Endothelial cell of umbilical vein (primary cell): ENCODE measurements around the gene DBI. TPM values are rescaled to one million over a fixed set of nuclear protein-coding genes. Genes with fewer than 3 reads are reported as not detected.

ENCODE experiments used
- BruUV-seq: library from RNA; stranded (reverse); fragments of 400-500 nt; replicated peaks from 2 replicates; lab custom pipeline; 2021; lab: Mats Ljungman, UMichigan
- CTCF ChIA-PET: fragments of 300-600, 350-600 bp; sonication (Branson Sonifier 250); formaldehyde crosslinking; loops from one replicate; lab custom pipeline; 2021; ENCODE audit warnings: antibody characterized with exemption, inconsistent platforms; lab: Charles Lee
- POLR2A ChIA-PET: fragments of 300-600, 350-600 bp; sonication (Branson Sonifier 250); formaldehyde crosslinking; loops from one replicate; lab custom pipeline; 2021; ENCODE audit warnings: antibody characterized with exemption, inconsistent platforms; lab: Charles Lee
- DNase-seq: peaks from one replicate; pipeline ENCODE4 v3.0.0-alpha.2; 2011; ENCODE audit warnings: low read depth, low spot score
- FAIRE-seq: peaks from 2 replicates; lab custom pipeline; 2011; peaks lifted over from hg19 to GRCh38; lab: Jason Lieb, UNC
- H2AFZ ChIP-seq: 2 replicates; pipeline ENCODE4 v1.6.0; 2012; ENCODE audit warnings: low read depth, low read length, control low read depth, inconsistent platforms
- H3K27ac ChIP-seq: 2 replicates; pipeline ENCODE4 v1.5.1; 2011; ENCODE audit warnings: low read depth, mild to moderate bottlenecking, control low read depth, low read length, moderate library complexity; ENCODE audit not compliant: insufficient read depth
- H3K27me3 ChIP-seq, 2 experiments: 2 replicates each; pipeline versions ENCODE4 v1.6.0 to v1.6.1; 2011; ENCODE audit warnings: low read length in 2 of 2, mixed read lengths in 1 of 2; ENCODE audit not compliant: control insufficient read depth in 2 of 2, insufficient read depth in 2 of 2
- H3K36me3 ChIP-seq, 2 experiments: 2 replicates in 1 of 2; 3 replicates in 1 of 2; pipeline ENCODE4 v1.5.1; 2011; ENCODE audit warnings: low read length in 2 of 2, mild to moderate bottlenecking in 1 of 2, moderate library complexity in 1 of 2; ENCODE audit not compliant: control insufficient read depth in 2 of 2, insufficient read depth in 2 of 2; ENCODE audit errors: extremely low read depth in 1 of 2
- H3K4me1 ChIP-seq: 3 replicates; pipeline ENCODE4 v1.5.1; 2011; ENCODE audit warnings: mild to moderate bottlenecking, low read length; ENCODE audit not compliant: control insufficient read depth, insufficient read depth; ENCODE audit errors: extremely low read depth
- H3K4me2 ChIP-seq: 2 replicates; pipeline ENCODE4 v1.6.1; 2011; ENCODE audit warnings: low read length, control low read depth, mixed read lengths; ENCODE audit not compliant: insufficient read depth
- H3K4me3 ChIP-seq, 3 experiments: fragments of 200-600 bp in 1 of 3; sonication (generic), shearing (Covaris generic) in 1 of 3; replicated peaks in 1 of 3; 2 replicates each; pipeline ENCODE4 v1.5.1; 2011 to 2016; ENCODE audit warnings: control low read depth in 3 of 3, low read length in 3 of 3, mild to moderate bottlenecking in 2 of 3, inconsistent platforms in 1 of 3, low read depth in 1 of 3, moderate library complexity in 1 of 3; ENCODE audit not compliant: insufficient read depth in 1 of 3
- H3K79me2 ChIP-seq: 2 replicates; pipeline ENCODE4 v1.6.0; 2012; ENCODE audit warnings: low read length, inconsistent platforms; ENCODE audit not compliant: control insufficient read depth, insufficient read depth
- H3K9ac ChIP-seq: replicated peaks from 2 replicates; pipeline ENCODE3; 2011; ENCODE audit warnings: low read length, control low read depth; ENCODE audit not compliant: insufficient read depth; ENCODE audit errors: extremely low read depth
- H3K9me1 ChIP-seq: replicated peaks from 3 replicates; pipeline ENCODE4 v1.6.0; 2011; ENCODE audit warnings: mild to moderate bottlenecking, low read length; ENCODE audit not compliant: control insufficient read depth, insufficient read depth; ENCODE audit errors: extremely low read depth
- H3K9me3 ChIP-seq: replicated peaks from 2 replicates; pipeline ENCODE4 v1.5.1; 2012; ENCODE audit warnings: low read length, inconsistent platforms; ENCODE audit not compliant: control insufficient read depth, insufficient read depth
- H4K20me1 ChIP-seq: replicated peaks from 2 replicates; pipeline ENCODE3; 2011; ENCODE audit warnings: mild to moderate bottlenecking, low read length; ENCODE audit not compliant: control insufficient read depth, insufficient read depth; ENCODE audit errors: extremely low read depth
- EZH2 ChIP-seq: IDR thresholded peaks from 2 replicates; pipeline ENCODE4 v1.6.1; 2012; ENCODE audit warnings: borderline replicate concordance, low read depth, mild to moderate bottlenecking, moderate library complexity, low read length, inconsistent platforms; ENCODE audit not compliant: severe bottlenecking
- FOS ChIP-seq: IDR thresholded peaks from 2 replicates; pipeline ENCODE4 v1.6.1; 2011; ENCODE audit warnings: mild to moderate bottlenecking, low read length, moderate library complexity, borderline replicate concordance; ENCODE audit not compliant: insufficient read depth
- GATA2 ChIP-seq: IDR thresholded peaks from 2 replicates; pipeline ENCODE4 v1.7.0; 2011; ENCODE audit warnings: low read depth, mild to moderate bottlenecking, moderate library complexity, mixed read lengths, low read length; ENCODE audit not compliant: insufficient read length, insufficient read depth
- MYC ChIP-seq: IDR thresholded peaks from one replicate; pipeline ENCODE4 v1.6.1; 2011; ENCODE audit warnings: mild to moderate bottlenecking, low read depth, low read length
- POLR2A ChIP-seq: IDR thresholded peaks from 2 replicates; pipeline ENCODE4 v1.6.1; 2012; ENCODE audit warnings: low read depth, mild to moderate bottlenecking, control low read depth, low read length
- POLR2AphosphoS5 ChIP-seq: IDR thresholded peaks from 2 replicates; pipeline ENCODE4 v1.6.1; 2012; ENCODE audit warnings: low read depth, mild to moderate bottlenecking, control low read depth, low read length, moderate library complexity; ENCODE audit not compliant: insufficient read depth
- dilution Hi-C: fragments of 300-500 bp; cut with MboI; formaldehyde crosslinking; loops from one replicate; pipeline ENCODE4 v1.15.0; 2019; ENCODE audit warnings: low sequenced_read_pairs; ENCODE audit not compliant: extremely low pct_ligation_motif_present
- intact Hi-C: fragments of 100-400 bp; cut with micrococcal nuclease; formaldehyde crosslinking; loops from one replicate; pipeline ENCODE4 v1.10.0; 2022
- polyA plus RNA-seq, 4 experiments: library from polyadenylated mRNA; depleted of rRNA in 3 of 4; stranded (reverse) in 3 of 4; unstranded in 1 of 4; fragments of >200 nt; gene quantifications; 2 replicates each; pipeline versions ENCODE4 v1.2.1 to v1.2.3, GENCODE V29; 2011 to 2012; ENCODE audit warnings: missing spikeins in 1 of 4
- total RNA-seq: library from RNA; stranded (reverse); gene quantifications from 2 replicates; pipeline ENCODE4 v1.2.3, GENCODE V29; 2021
- TF ChIP-seq, protein P1 (sequence below), 2 donors: IDR thresholded peaks; 1 replicate in 1 of 2; 2 replicates in 1 of 2; pipeline ENCODE4 v1.5.1; 2011; ENCODE audit warnings: low read length in 2 of 2, mild to moderate bottlenecking in 2 of 2, moderate library complexity in 2 of 2, control low read depth in 1 of 2, inconsistent platforms in 1 of 2, low read depth in 1 of 2; ENCODE audit not compliant: insufficient read depth in 1 of 2; ENCODE audit errors: extremely low read depth in 1 of 2
- TF ChIP-seq, protein P2 (sequence below): IDR thresholded peaks from 2 replicates; pipeline ENCODE4 v1.6.1; 2011; ENCODE audit not compliant: insufficient read depth, insufficient read length

Gene DBI
- total and polyA plus RNA-seq, 2 donors (not counting 3 experiments of a cell fraction or from before 2014, with no cell fraction given), result 214 to 233 TPM

DNA sequence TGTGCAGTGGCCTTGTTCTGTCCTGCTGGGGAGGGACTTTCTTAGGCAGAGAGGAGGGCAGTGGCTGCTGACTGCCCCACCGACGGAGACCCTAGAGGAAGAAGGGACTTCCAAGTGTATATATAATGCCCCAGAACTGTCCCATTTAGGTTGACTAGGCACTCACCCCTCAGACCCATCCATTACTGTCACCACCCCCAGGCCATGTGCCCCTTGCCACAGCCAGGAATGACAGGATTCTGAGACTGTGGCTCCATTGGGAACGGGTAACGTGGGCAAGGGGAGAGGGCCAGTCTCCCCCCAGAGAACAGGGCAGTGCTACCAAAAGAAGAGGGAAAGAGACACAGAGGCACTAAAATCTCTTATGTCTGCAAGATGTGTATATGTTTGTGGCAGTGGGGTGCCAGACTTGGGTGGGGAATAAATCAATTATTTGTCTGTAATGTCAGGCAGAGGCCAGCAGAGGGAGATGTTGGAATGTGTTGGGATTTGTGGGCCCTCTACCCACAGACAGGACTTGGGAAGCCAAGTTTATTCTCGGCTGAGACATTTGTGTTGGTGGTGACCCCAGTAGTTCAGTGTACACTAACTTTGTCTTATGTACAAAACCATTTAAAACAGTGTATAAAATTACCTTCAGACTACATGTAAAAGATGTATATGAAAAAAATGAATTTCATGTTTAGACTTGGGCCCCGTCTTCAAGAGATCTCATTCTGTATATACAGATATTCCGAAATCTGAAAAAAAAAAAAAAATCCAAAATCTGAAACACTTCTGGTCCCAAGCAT, 40.8 kb downstream of the DBI start:
- H3K4me3 ChIP-seq, result no peak overlapping the region
- H3K36me3 ChIP-seq, result no peaks in the 10 kb centered on the region
- FAIRE-seq (peak; percentile 69), DNase-seq (peak; percentile 67)
- no peak for TF ChIP-seq GATA2
- no peak for TF ChIP-seq MYC
- no peak for TF ChIP-seq EZH2
- TF ChIP-seq FOS, result no peak
- no peak for TF ChIP-seq POLR2AphosphoS5
- TF ChIP-seq, protein P1, sequence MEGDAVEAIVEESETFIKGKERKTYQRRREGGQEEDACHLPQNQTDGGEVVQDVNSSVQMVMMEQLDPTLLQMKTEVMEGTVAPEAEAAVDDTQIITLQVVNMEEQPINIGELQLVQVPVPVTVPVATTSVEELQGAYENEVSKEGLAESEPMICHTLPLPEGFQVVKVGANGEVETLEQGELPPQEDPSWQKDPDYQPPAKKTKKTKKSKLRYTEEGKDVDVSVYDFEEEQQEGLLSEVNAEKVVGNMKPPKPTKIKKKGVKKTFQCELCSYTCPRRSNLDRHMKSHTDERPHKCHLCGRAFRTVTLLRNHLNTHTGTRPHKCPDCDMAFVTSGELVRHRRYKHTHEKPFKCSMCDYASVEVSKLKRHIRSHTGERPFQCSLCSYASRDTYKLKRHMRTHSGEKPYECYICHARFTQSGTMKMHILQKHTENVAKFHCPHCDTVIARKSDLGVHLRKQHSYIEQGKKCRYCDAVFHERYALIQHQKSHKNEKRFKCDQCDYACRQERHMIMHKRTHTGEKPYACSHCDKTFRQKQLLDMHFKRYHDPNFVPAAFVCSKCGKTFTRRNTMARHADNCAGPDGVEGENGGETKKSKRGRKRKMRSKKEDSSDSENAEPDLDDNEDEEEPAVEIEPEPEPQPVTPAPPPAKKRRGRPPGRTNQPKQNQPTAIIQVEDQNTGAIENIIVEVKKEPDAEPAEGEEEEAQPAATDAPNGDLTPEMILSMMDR (IDR thresholded peaks at IDR 0.05; ENCODE audit: extremely low read depth in 1 of 2, insufficient read depth in 1 of 2, low read depth in 1 of 2, low read length in 2 of 2), result peak; percentile 66 to 70
- TF ChIP-seq POLR2A, result no peak
- TF ChIP-seq, protein P2, sequence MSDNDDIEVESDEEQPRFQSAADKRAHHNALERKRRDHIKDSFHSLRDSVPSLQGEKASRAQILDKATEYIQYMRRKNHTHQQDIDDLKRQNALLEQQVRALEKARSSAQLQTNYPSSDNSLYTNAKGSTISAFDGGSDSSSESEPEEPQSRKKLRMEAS, result no peak
- CTCF ChIA-PET, result interaction anchor here (0.7 to 8.6 kb wide), 2 partner anchors 68 to 74 kb away, joined by 3 to 151 read pairs; no protein-coding TSS in a partner anchor
- dilution Hi-C loops, result no loop called here
- no TSS peak for BruUV-seq
- H3K9me1 ChIP-seq, result no peaks in the 10 kb centered on the region
- H3K27ac ChIP-seq, result no peak overlapping the region
- intact Hi-C loops, result loop anchor here (1.0 to 5.0 kb wide), 2 partner anchors 69 to 255 kb away; no protein-coding TSS in a partner anchor
- H3K4me1 ChIP-seq, result no peaks in the 10 kb centered on the region
- no peak overlapping the region for H3K9ac ChIP-seq
- POLR2A ChIA-PET, result no interaction called here
- H3K79me2 ChIP-seq, result no peaks in the 10 kb centered on the region
- no peaks in the 10 kb centered on the region for H4K20me1 ChIP-seq
- no peaks in the 10 kb centered on the region for H3K9me3 ChIP-seq
- H2AFZ ChIP-seq, result no peak overlapping the region
- no peak overlapping the region for H3K4me2 ChIP-seq
- H3K27me3 ChIP-seq, result peaks cover 2 to 3% of the 10 kb centered on the region in 2 experiments
